ENCODE results near the gene PIGS.
"Not testable (repeated sequence)": the region's sequence is repeated elsewhere in the genome, so short reads cannot be mapped to it uniquely, and the experiment has no call there.

Gene PIGS

DNA sequence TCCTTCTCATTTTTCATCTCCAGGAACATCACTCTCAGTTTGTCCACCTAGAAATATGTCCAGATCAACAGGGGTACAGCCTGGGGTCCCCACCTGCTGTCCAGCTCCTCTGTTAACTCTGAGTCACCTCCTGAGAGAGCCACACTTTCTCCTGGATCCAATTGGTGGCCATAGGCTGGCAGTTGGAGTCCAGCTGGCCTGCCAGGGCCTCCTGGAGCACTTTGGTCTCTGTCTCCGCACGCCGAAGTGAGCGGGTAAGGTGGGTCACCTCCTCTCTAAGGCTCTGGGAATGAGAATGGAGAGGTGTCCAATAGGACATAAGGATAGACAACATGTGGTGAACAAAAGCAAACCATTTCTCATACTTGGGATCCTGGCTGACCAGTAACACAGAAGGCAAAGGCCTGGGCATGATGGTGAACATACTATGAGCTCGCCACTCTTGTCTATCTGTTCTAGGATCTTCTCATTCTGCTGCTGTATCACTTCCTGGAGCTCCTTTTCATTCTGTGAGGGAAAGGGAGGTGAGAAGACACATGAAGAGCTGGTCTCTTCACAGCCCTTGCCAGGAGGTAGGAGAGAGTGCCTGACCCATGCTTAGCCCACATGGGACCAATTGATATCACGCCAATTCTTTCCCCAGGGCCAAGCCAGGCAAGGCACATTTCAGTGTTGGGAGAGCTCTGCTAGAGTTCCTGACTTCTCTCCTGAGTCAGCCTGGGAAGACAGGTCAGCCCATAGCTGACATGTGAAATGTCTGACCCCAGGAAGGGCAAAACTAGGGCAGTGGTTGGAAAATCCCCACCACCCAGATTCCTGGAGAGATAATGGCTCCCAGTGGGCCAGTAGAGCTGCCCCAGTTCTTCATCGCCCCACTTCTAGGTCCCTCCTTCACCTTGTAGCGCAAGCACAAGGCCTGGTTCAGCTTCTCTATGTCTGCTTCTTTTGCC lies 7.2 kb upstream of the PIGS start:
- no peak for DNase-seq

DNA sequence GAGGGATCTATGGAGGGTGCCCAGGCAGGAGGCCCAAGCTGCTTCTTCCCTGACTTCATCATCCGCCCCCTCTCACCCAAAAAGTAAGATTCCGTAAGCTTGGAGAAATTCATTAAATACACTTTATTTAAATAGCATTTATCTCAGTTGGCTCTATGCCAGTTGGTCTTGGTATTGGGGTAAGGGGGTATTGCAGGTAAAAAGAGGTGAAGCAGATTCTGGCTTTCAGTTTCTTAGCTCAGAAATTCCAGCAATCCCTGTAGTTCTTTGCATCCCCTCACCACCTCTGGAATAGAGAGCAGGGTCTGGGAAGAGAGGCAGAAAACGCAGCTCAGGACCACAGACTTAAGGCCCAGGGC lies 6.1 kb upstream of the PIGS start:
- peak; percentile 40 for DNase-seq

DNA sequence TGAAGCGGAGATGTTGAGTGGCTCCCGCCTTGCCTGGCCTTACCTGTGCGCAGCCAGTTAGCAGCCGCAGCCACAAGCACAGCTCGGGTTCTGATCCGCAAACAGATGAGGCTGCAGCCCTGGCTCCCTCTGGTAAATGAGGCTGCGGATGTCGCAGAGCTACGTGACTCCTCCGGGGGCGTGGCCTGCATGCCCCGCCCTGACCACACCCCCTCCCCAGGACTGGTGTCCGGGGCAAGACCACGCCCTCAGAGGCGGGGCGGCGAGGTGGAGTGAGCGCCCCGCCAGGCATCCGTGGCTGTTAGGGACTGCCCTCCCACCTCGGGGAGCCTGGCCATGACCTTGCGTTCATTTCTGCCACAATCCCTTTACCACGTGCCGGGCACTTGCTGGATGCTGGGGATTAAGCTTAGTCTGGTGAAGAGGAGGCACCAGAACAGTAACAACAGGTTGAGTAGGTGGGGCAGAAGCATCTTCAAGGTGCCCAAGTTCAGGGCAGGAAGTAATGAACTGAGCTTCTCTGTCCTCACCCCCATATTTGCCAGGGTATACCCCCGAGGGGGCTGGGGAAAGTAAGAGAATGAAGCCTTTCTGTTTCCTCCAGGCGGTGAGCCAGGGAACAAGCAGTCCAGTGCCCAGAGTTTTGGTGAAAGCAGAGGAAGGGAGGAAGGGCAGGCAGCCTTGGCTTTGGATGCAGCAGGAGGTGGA lies 5.6 kb upstream of the PIGS start, which contains the start of gene ALDOC:
TSS of gene ALDOC (minus strand) at position 138 of the 708 bp plus-strand sequence. CDS start 1,363 bp downstream, outside the sequence.
- DNase-seq = peak; percentile 98

DNA sequence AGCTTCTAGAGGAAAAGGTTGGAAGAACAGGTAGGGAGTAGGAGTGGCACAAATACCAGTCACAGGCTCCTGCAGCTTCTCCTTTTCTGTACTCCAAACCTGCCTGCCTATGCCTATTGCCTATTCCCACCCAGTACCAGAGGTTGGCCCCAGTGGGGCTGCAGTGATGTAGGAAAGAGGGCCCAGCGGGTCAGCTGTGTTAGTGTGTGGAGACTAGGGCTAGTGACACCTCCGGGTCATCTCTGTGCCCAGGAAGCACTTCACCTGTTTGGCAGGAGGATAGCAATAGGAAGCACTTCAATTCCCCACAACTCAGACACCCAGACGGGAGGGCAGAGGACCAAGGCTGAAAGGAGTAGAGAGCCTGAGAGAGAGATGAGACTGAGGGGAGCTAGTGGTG lies 4.7 kb upstream of the PIGS start:
- not testable (repeated sequence) for DNase-seq

DNA sequence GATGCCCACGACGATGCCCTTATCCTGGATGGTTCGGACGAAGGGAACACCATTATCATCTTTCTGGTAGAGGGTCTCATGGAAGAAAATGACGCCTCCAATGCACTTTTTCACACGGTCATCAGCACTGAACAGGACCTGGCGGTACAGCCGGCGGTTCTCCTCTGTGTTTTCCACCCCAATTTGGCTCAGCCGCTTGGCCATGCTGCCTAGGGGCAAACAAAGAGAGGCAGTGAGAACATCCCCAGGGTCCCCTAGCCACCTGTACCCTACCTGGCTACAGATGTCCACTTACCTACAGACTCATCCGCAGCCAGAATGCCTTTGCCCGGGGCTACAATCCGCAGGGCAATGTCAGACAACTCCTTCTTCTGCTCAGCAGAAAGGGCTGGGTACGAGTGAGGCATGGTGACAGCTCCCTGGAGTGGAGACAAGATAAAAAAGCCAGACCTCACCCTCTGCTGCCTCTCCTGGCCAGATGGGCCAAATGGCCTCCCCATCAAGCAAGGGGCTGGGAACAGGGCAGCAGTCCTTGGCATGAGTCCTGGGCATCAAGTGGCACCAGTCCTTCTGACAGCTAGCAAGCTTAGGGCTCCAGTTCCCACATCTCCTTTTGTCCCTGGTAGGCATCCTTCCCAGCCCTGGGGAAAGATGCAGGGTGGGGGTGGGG lies 3.9 kb upstream of the PIGS start:
- DNase-seq = peak; percentile 74

DNA sequence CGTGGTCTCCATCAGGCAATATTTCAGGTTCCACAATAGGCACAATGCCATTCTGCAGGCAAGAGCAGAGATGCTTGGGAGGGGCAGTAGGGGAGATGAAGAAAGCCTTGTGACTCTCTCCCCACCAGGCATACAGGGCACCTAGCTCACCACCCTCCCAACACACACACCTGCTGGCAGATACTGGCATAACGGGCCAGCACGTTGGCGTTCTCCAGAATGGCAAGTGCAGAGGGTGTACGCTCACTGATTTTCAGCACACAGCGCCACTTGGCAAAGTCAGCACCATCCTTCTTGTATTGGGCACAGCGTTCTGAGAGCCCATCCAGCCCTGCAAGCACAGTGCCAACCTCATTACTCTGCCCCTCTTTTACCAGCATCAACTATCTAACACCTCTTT lies 3.2 kb upstream of the PIGS start:
- no peak for DNase-seq

DNA sequence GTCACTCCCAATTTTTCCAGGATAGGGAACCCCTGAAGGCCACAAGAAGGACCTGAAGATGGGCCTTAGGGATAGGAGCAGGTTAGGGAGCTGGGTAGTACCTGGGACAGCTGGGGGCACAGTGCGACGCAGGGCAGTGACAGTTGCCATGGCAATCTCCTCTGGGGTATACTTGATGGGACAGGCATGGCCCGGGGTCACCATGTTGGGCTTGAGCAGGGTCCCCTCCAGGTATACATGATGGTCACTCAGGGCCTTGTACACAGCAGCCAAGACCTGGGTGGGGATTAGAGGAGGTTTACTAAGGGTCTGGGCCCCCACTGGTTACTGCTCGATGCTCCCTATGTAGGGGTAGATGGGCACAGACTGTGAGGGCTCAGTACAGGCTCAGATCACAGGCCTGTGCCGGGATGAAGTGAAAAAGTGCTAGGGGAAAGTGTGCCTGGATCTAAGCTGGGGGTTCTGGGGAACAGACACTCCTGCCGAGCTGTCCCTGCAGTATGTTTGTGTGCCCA lies 2.7 kb upstream of the PIGS start:
- DNase-seq = no peak

DNA sequence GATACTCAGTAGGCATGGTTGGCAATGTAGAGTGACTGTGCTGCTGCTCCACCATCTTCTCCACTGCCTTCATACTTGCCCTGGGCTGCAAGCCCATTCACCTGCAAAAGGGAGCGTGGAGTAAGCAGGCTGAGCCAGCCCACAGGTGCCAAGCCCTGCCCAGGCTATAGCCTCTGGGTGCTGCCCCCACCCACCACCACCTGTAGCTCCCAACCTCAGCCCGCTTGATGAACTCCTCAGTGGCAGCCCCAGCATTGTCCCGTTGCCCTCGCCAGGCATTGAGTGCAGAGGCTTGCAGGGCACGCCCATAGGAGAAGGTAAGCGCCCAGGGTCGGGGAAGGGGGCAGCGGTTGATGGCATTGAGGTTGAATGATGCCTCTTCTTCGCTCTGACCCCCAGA lies 2.2 kb upstream of the PIGS start:
- no peak for DNase-seq

DNA sequence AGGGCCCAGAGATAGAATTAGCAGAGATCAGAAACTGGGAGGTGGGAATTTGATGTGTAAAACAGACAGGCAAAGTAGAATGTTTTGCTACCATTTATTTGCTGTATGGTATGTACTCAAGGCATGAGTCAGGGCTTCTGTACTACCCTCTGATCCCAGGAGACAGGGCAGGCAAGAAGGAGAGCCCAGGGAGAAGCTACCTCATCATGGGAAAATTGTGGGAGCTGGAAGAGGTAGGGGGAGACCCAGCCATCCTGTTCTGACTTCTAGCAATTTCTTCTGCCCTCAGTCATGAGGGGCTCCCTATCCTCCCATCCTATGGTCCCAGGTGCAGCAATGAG lies 1.7 kb upstream of the PIGS start:
- no peak for DNase-seq

DNA sequence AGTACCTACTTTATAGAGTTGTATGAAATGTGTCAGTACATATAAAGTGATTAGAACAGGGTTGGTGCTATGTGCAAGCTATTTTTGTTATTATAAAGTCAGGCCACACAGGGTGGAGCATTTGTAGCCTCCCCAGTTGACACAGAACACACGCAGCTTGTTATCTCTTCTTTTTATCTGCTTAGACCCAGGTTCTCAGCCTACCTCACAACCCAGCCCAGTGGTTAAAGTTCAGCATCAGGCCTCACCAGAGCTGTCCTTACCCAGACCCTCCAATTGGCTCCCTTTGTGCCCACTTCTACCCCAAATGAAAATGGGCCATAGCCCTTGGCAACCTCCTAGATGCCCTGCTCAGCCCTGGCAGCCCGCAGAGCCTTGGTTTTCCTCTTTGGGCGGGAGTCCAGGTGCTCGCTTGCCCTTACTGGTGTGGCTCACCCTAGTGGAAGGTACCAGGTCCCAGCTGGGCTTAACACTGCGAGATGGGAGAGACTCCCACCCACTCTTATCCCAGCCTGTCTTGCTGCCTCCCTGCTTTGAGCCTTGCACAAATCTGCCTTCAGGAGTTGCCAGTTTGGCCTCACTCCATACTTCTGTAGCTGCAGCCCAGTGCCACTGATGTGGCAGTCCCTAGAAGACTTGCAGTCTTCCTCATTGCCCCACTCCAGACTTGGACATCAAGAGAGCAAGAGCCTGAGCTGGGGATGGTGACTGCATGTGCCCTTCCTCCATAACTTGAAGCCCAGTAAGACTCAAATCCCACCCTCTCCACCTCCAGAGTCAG lies 1.1 kb upstream of the PIGS start:
- peak; percentile 52 for DNase-seq

DNA sequence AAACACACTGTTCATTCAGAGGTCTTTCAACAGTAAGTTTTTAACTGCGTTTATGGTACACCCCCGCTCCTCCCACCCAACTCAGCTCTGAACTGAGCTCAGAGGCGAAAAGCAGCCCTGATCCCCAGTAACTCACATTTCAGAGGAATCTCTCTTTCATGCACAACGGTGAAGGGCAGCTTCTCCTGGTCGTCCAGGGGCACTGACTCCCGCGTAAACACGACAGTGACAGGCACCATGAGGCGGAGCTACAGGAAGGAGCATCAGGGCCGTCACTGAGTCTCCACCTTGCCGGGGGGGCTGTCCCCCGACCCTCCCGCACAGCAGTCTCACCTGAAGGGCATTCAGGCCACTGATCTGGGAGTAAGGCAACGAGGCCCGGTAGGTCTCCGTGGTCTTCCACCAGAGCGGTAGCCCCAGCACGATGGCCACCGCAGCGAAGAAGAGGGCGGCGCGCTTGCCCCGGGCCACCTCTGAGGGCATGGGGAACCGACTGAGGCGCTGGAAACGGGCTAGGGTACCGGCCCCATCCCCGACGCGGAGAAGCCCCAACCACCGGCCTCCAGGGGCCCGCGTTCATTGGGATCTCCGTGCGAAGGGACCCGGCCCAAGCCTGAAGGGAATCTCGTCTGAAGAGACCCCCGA lies 486 bp downstream of the PIGS start:
- peak; percentile 75 for DNase-seq

DNA sequence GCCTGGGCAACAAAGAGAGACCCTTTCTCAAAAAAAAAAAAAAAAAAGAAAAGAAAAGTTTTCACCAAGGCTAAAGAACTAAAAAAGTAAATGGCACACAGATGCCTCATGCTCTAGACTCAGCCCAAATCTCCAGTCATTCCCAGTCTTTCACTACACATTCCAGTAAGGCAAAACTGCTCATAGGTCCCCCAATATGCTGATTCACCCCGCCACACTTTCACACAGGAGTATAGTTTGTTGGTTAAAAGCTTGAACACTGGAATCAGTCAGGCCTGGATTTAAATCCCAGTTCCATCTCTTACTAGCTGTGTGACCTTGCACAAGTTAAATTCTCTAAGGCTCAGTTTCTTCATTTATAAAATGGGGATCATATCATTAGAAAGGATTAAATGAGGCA lies 1.9 kb downstream of the PIGS start:
- no peak for DNase-seq

DNA sequence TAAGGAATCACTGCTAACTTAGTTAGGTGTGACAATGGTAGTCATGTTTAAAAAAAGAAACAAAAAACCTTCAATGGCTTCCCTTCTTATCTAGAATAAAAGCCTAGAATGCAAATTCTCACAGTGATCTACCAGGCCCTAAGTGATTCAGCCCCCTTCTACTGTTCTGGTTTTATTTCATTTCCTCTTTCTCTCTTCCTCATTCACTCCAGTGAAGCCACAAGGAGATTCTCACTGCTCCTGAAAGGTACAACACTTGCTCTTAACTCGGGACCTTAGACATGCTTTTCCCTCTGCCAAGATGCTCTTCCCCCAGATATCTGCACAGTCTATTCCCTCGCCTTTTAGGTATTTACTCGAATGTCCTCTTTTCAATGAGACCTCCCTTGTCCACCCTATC lies 3.7 kb downstream of the PIGS start:
- peak; percentile 53 for DNase-seq

DNA sequence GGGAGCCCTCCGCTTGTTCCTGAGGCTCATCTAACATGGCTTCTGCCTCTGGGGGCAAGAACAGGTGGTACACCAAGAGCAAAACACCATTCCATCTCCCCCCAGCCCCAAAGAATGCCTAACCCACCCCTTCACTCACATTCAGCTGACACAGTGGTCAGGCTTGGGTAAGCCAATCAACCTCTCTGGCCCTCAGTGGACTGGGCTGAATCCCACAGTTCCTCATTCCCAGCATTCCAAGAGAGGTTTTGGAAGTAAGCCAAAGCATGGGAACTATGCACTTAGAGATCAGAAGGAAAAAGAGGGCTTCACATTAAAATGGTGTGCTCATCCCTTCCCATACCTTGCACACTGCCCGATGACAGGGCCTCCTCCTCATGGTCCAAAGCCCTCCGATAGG lies 7.8 kb downstream of the PIGS start:
- DNase-seq = no peak

DNA sequence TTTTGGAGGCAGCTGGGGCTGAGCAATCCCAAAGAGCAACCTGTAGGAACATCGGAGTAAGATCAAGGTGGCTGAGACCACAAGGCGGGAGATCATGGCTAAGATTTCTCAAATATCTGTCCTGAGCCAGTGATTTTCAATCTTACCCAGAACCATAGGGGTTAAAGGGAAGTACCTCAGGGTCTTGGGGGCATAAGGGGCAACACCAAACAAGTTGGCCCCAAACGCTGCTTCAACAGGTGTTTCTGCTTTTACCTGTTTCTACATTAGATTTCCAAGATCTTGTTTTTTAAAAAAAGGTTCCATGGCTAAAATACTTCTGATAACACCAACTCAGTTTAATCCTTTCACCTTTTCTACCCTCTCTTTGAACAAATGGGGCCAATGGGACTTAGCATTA lies 16.3 kb downstream of the PIGS start:
- no peak for DNase-seq

DNA sequence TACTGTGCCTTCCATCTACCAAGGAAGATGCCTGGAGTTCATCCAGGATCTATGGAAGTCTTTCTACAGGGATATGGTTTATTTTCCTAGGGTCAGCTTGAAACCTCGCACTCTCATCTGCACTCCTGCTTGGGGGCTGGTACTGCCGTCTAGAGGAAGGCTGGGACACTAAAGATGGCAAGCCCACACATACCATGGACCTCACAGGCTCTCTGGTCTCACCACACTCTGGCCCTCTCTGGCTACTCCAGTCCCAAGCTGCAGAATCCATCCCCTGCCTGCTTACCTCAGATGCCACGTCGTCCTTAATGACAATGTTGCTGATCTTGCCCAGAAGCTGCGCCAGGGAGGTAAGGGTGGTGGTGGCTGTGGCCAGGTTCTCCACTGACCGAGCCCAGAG lies 16.8 kb downstream of the PIGS start:
- DNase-seq = peak; percentile 43

DNA sequence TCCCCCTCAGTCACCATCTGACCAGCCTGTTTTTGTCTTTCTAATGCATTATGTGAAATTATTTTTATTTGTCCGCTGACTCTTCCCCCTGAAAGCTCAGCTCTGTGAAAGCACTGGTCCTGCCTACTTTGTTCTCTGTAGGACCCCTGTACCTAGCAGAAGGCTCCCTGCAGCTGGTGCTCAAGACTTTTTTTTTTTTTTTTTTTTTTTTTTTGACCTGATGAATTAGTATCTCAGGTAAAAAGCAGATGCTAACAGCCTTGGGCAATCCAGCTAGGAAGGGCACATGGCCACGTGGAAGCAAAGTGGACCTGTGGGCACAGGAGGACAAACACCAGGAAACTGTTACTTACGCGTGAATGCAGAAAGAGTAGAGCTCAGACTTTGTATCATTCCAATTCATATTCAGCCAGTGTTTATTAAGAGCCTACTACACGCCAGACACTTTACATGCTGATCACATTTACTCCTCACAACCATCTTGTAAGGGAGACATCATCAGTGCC lies 18.3 kb downstream of the PIGS start:
- DNase-seq = no peak

DNA sequence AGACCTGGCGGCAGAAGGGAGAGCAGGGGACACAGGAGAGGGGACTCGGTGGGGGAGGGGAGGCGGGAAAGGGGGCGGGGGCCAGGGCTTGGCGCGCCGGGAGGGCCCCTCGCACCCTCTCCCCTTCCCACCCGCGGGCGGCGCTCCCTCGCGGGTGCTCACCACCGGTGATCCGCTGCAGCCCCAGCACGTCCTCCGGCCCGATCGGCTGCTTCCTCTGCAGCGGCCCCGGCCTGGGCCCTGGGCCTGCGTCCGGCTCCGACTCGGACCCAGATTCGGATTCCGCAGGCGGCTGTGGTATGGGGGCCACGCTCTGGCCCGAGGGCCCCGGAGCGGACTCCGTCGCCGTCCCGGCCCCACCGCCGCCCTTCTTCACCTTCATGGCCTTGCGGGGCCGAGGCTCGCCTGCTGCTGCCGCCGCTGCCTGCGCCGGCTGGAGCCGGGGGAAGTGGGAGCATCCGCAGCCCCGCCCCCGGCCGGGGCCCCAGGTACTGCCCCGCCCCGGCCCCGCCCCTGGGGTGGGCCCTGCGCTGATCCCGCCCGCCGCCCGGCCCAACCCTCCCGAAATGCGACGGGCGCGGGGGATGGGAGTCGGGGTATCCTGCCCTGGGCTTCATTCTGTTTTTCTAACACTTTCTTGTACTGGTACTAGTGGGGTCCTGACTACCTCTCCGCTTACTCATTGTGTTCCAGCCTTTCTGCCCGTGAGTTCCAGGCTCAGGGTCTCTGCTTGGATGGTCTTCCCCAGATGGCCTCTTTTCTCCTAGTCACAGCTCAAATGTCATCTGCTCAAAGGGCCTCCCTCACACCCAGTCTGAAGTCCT lies 18.9 kb downstream of the PIGS start, which contains the start of gene UNC119:
TSS of gene UNC119 (minus strand) at position 449 of the 824 bp plus-strand sequence. CDS start at position 382, 67 bp downstream.
- DNase-seq = peak; percentile 89

DNA sequence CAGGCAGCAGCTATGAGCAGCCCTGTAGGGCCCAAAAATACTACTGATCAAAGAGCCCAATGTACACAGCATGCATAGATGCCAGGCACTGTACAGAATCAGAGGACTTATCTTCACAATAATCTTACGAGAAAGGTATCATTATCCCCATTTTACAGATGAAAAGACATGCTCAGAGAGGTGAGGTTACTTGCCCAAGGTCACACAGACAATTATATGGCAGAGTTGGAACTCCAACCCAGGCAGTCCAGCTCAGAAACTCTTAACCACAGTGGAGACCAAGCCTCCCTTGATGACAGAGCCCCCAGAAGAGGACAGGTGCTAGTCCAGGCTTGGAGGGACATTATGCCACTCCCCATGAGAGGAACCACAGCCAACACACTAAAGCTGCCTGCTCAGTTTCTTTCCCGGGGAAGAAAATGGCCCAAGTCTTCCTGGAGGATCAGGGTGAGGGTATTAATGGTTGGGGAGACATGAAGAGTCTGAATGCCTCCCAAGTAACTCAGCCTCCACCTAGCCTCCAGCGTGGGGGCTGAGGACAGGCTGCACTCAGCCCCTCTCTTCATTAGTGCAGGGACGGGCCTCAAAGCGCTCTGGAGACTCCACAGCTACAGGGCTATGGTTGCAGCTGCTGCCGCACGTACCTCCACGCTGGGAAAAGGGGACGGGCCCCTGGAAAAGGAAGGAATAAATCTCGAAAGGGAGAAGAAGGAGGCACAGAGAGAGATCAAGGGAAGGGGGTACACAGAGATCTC lies 19.7 kb downstream of the PIGS start:
- no peak for DNase-seq

DNA sequence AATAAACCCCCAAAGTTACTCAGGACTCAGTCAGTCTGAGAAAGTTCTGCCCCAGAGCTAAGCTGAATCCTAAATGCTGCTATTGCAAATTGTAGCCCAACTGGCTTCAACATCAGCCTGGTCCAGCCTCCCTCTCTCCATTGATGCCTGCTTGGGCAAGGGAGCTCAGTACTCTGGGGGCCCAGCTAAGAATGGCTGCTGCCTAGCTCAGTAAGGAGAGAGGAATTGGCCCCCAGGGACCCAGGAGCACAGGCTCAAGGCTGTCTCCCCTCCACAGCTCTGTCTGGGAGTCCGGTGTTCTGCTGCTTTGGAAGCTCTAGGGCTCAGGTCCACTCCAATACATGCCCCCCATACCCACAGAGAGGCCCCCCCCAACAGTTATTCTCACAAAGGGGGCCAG lies 20.5 kb downstream of the PIGS start:
- no peak for DNase-seq

Data from hematopoietic multipotent progenitor cell treated with erythropoietin and hydrocortisone succinate and interleukin-3 and kit ligand, for 6 days (in vitro differentiated cells).